SK-N-SH treated with all-trans-retinoic acid at 6 μM for 48 hours (cell line): ENCODE data around the gene ST3GAL6.

Experiments
- ARNTL ChIP-seq: fragments of 450-650 bp; formaldehyde crosslinking; IDR thresholded peaks from 2 replicates; pipeline ENCODE4 v1.5.0; 2020; ENCODE audit warnings: low read depth, mild to moderate bottlenecking, moderate library complexity, borderline replicate concordance
- BACH2 ChIP-seq: fragments of 250-450 bp; sonication (Bioruptor Pico); IDR thresholded peaks from 2 replicates; pipeline ENCODE4 v1.9.0; 2021; ENCODE audit warnings: mild to moderate bottlenecking, borderline replicate concordance
- CREB5 ChIP-seq: fragments of 250-450 bp; sonication (Bioruptor Pico); IDR thresholded peaks from 2 replicates; pipeline ENCODE4 v1.5.1; 2020; ENCODE audit warnings: low read depth, mild to moderate bottlenecking, moderate library complexity
- CSRNP3 ChIP-seq: fragments of 250-450 bp; sonication (Bioruptor Pico); IDR thresholded peaks from 2 replicates; pipeline ENCODE4 v1.5.1; 2021; ENCODE audit warnings: mild to moderate bottlenecking, moderate library complexity
- ESRRG ChIP-seq: fragments of 250-450 bp; sonication (Bioruptor Pico); IDR thresholded peaks from 2 replicates; pipeline ENCODE4 v1.6.1; 2021; ENCODE audit warnings: mild to moderate bottlenecking
- GLIS3 ChIP-seq: fragments of 250-450 bp; sonication (Bioruptor Pico); IDR thresholded peaks from 2 replicates; pipeline ENCODE4 v1.5.0; 2020; ENCODE audit warnings: mild to moderate bottlenecking, moderate library complexity
- PATZ1 ChIP-seq: fragments of 250-450 bp; sonication (Bioruptor Pico); IDR thresholded peaks from 2 replicates; pipeline ENCODE4 v1.8.0; 2020; ENCODE audit warnings: mild to moderate bottlenecking, moderate library complexity, borderline replicate concordance
- RARB ChIP-seq: fragments of 250-450 bp; sonication (Bioruptor Pico); IDR thresholded peaks from 2 replicates; pipeline ENCODE4 v1.8.0; 2021; ENCODE audit warnings: mild to moderate bottlenecking, moderate library complexity
- TOX ChIP-seq: fragments of 250-450 bp; sonication (Bioruptor Pico); IDR thresholded peaks from 2 replicates; pipeline ENCODE4 v1.8.0; 2021; ENCODE audit warnings: mild to moderate bottlenecking, moderate library complexity, borderline replicate concordance
- TSHZ2 ChIP-seq: fragments of 250-450 bp; sonication (Bioruptor Pico); IDR thresholded peaks from 2 replicates; pipeline ENCODE4 v1.5.0; 2020; ENCODE audit warnings: mild to moderate bottlenecking, moderate library complexity
- ZFP30 ChIP-seq: fragments of 450-650 bp; formaldehyde crosslinking; IDR thresholded peaks from 2 replicates; pipeline ENCODE4 v1.5.0; 2022; ENCODE audit warnings: mild to moderate bottlenecking, moderate library complexity

GRCh38 chr3:98728672-98729071 lies 34.5 kb upstream of the ST3GAL6 start:
- no peak for TF ChIP-seq RARB
- TF ChIP-seq CSRNP3 (CRISPR knock-in tag): no peak
- TF ChIP-seq ARNTL (CRISPR knock-in tag): no peak
- TF ChIP-seq BACH2 (CRISPR knock-in tag): no peak
- no peak for TF ChIP-seq CREB5 (CRISPR knock-in tag)
- no peak for TF ChIP-seq TOX (CRISPR knock-in tag)
- no peak for TF ChIP-seq TSHZ2 (CRISPR knock-in tag)
- no peak for TF ChIP-seq ZFP30 (CRISPR knock-in tag)
- no peak for TF ChIP-seq PATZ1 (CRISPR knock-in tag)
- TF ChIP-seq GLIS3 (CRISPR knock-in tag): no peak
- no peak for TF ChIP-seq ESRRG
